ENCODE measurements around the gene CD99. TPM values are rescaled to one million over a fixed set of nuclear protein-coding genes. Genes with fewer than 3 reads are reported as not detected.

The CD99 gene
- total and polyA plus RNA-seq, 9 donors: 149 to 678 (median 283) TPM

GRCh38 chrX:2714551-2714950 is 23.5 kb downstream of the CD99 start:
- no peak overlapping the region for H3K4me3 ChIP-seq
- intact Hi-C loops (cut with DNase I): no loop called here
- no peak overlapping the region for H3K27ac ChIP-seq
- no peaks in the 10 kb centered on the region for H3K27me3 ChIP-seq
- no peak for DNase-seq
- H3K36me3 ChIP-seq: no peaks in the 10 kb centered on the region
- H3K9me3 ChIP-seq: no peaks in the 10 kb centered on the region
- TF ChIP-seq, protein P1, sequence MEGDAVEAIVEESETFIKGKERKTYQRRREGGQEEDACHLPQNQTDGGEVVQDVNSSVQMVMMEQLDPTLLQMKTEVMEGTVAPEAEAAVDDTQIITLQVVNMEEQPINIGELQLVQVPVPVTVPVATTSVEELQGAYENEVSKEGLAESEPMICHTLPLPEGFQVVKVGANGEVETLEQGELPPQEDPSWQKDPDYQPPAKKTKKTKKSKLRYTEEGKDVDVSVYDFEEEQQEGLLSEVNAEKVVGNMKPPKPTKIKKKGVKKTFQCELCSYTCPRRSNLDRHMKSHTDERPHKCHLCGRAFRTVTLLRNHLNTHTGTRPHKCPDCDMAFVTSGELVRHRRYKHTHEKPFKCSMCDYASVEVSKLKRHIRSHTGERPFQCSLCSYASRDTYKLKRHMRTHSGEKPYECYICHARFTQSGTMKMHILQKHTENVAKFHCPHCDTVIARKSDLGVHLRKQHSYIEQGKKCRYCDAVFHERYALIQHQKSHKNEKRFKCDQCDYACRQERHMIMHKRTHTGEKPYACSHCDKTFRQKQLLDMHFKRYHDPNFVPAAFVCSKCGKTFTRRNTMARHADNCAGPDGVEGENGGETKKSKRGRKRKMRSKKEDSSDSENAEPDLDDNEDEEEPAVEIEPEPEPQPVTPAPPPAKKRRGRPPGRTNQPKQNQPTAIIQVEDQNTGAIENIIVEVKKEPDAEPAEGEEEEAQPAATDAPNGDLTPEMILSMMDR (IDR thresholded peaks at IDR 0.05): no peak
- TF ChIP-seq POLR2A (IDR thresholded peaks at IDR 0.05): no peak
- TF ChIP-seq EP300 (IDR thresholded peaks at IDR 0.05): no peak
- peaks cover 12% of the 10 kb centered on the region for H3K4me1 ChIP-seq (ENCODE audit: insufficient read depth)
- 72 to 88% (median 84%) methylated on average over 6 of the region's 6 CpGs for WGBS, 3 donors

DNA sequence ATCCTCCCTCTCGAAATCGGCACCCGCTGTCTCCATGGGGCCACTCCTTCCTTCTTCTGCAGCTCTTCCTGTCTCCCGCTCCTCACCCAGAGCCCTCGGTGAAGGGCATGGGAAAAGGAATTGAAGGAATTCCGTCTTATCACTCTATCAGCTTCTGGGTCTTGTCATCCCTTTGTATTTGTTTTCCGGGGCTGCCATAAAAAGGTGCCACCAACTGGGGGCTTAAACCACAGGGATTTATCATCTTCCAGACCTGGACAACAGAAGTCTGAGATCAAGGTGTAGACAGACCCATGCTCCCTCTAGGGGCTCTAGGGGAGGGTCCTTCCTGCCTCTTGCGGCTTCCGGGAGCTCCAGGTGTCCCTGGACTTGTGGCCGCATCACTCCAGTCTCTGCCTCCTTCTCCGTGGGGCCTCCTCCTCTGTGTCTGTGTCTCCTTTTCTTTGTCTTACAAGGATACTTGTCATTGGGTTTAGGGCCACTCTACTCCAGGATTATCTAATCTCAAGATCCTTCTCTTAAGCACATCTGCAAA is 24.0 kb downstream of the CD99 start:
- Histone ChIP-seq H3K27ac (no peak overlapping the region), H3K27me3 (no peaks in the 10 kb centered on the region), H3K36me3 (no peaks in the 10 kb centered on the region), H3K4me1 (ENCODE audit: insufficient read depth) (peaks cover 7% of the 10 kb centered on the region), H3K4me3 (no peak overlapping the region), H3K9me3 (no peaks in the 10 kb centered on the region)
- intact Hi-C loops (cut with DNase I): no loop called here
- no peak for TF ChIP-seq POLR2A (IDR thresholded peaks at IDR 0.05)
- no peak for TF ChIP-seq EP300 (IDR thresholded peaks at IDR 0.05)
- TF ChIP-seq, protein P1 (IDR thresholded peaks at IDR 0.05): no peak
- DNase-seq: no peak
- 85 to 90% (median 88%) methylated on average over 11 of the region's 11 CpGs for WGBS, 3 donors

GRCh38 chrX:2717312-2717711 is 26.2 kb downstream of the CD99 start:
- no peak for TF ChIP-seq EP300 (IDR thresholded peaks at IDR 0.05)
- TF ChIP-seq, protein P1 (IDR thresholded peaks at IDR 0.05): no peak
- TF ChIP-seq POLR2A (IDR thresholded peaks at IDR 0.05): no peak
- Histone ChIP-seq H3K36me3 (no peaks in the 10 kb centered on the region), H3K9me3 (no peaks in the 10 kb centered on the region), H3K4me1 (ENCODE audit: insufficient read depth) (peaks cover 7% of the 10 kb centered on the region), H3K27ac (no peak overlapping the region), H3K4me3 (no peak overlapping the region), H3K27me3 (no peaks in the 10 kb centered on the region)
- intact Hi-C loops (cut with DNase I): no loop called here
- 21 to 40% (median 22%) methylated on average over 5 of the region's 5 CpGs for WGBS, 3 donors
- DNase-seq: no peak

GRCh38 chrX:2718821-2719220 is 27.7 kb downstream of the CD99 start:
- Histone ChIP-seq H3K27me3 (no peaks in the 10 kb centered on the region), H3K4me1 (ENCODE audit: insufficient read depth) (no peaks in the 10 kb centered on the region), H3K4me3 (no peak overlapping the region), H3K36me3 (no peaks in the 10 kb centered on the region), H3K9me3 (no peaks in the 10 kb centered on the region), H3K27ac (no peak overlapping the region)
- 95 to 99% (median 98%) methylated on average over 2 of the region's 2 CpGs for WGBS, 3 donors
- TF ChIP-seq, protein P1 (IDR thresholded peaks at IDR 0.05): no peak
- TF ChIP-seq EP300 (IDR thresholded peaks at IDR 0.05) (no peak), POLR2A (IDR thresholded peaks at IDR 0.05) (no peak)
- DNase-seq: no peak
- intact Hi-C loops (cut with DNase I): no loop called here
